Activated CD4-positive, alpha-beta T cell treated with anti-CD3 and anti-CD28 coated beads, Interleukin-2, amount 50 U/mL, for 4 hours (primary cell): ENCODE data around the gene KHK.

Experiments
- DNase-seq, 2 experiments: peaks; one replicate each; pipeline ENCODE4 v3.0.0-alpha.2; 2020

The KHK gene

GRCh38 chr2:27131429-27131828 is 44.9 kb downstream of the KHK start:
- DNase-seq: no peak

DNA sequence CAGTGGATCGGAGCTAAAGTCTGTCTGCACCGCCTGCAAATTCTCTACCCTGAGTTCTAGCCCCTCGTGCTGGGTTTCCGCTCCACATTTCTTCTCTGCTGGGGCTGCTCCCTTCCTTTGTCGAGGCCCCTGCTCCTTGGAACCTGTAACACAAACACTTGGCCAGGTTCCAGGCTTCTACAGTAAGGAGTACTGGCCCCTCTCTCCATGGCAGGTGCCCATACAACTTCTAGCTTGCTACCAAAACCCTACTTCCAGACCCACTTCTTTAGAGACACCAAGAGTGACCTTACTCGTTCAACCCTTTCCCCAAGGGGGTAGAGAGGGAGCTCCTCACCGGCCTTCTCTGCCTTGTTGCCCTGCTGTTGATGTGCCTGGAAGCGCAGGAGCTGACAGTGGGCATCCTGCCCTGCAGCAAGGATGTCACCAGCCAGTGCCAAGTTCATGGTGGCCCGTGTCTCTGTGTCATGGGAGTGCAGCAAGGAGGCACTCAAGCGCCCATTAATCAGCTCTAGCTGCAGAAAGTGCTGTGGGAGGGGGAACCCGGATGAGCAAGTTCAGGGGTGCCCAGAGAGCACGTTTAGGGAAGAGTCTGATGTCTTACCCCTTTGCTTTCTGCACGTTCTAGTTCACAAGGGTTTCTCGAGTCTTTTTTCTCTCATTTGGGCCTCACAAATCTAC is 46.8 kb downstream of the KHK start:
- peak in 1 of 2 experiments; percentile 26 for DNase-seq

- peak; percentile 98 for DNase-seq
Measured at GRCh38 chr2:27133905-27134780, 47.6 kb downstream of the KHK start, which contains the start of gene PREB. Gene PREB (minus strand): TSS chr2:27134636. CDS start chr2:27134421, 215 bp downstream.

- DNase-seq: no peak
Measured at GRCh38 chr2:27134781-27135477, 48.4 kb downstream of the KHK start.

- DNase-seq: no peak
Measured at GRCh38 chr2:27135478-27135955, 48.9 kb downstream of the KHK start.

- no peak for DNase-seq
Measured at GRCh38 chr2:27136751-27137150, 50.2 kb downstream of the KHK start.

- no peak for DNase-seq
Measured at GRCh38 chr2:27137322-27137935, 50.9 kb downstream of the KHK start.

DNA sequence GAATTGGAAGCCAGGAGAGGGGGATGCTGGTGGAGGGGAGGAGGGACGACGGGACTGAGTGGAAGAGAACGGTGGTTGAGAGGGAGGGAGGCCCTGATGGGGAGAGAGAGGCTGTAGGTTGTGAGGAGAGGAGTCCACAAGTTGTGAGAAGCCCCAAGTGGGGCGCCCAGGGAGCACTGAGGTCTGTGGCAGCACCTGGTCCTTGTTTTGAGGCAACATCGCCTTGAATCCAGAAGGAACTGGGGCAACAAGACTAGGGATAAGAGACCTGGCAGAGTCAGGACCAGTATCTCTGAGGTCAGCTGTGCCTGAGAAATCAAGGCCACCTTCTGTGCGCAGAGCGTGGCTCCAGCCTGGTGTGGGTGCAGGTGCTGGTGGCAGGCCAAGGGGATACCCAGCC is 51.5 kb downstream of the KHK start:
- no peak for DNase-seq

GRCh38 chr2:27139310-27139709 is 52.7 kb downstream of the KHK start, which contains the start of gene PRR30:
Gene PRR30 (minus strand): TSS chr2:27139410. CDS start chr2:27138329, 1,081 bp downstream.
- DNase-seq: no peak

DNA sequence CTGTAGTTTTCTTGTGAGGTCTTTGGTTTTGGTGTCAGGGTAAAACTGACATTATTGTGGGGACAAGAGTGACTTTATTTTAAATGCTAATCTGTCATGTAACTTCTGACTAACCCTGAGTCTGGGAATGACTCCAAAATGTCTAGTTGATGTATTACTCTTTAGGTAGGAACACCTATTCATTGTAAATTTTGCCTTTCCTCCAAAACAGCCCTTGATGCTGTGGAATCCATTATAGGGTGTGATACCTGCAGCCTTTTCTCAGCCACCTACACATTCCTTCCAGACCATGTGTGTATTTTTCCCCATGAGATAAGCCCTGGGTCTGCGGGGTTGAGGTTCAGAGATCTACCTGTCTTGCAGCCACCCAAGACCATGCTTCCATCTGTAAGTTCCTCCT is 56.7 kb downstream of the KHK start:
- DNase-seq: no peak

DNA sequence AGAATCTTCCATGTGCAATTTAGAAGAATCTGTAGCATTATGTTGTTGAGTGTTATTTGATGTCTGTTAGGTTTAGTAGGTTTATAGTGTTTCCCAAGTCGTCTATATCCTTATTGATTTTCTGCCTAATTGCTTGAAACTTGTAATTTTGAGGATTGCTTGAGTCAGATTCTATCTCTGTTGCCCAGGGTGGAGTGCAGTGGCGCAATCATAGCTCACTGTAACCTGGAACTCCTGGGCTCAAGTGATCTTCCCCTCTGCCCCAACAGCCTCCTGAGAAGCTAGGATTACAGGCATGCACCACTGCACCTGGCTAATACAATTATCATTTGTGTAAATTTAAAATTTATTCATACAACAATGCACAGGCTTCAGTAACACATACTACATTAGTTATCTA is 59.1 kb downstream of the KHK start:
- DNase-seq: no peak

DNA sequence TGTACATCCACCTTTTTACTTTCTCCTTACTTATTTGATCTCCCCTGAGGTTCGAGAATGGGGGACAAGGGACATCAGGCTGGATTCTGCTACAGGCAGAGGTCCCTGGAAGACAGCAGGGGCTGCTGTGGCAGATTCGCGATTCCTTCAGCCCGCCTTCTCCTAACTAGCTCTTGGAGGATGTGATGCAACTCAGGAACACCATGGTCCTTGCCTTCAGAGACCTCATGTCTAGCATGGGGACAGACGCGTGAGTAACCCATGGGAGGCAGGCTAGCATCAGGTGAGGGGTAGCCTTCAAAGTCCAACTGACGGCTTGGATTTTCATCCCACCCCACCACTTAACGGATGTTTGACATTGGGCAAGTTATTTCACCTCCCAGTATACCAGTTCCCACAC is 61.4 kb downstream of the KHK start:
- DNase-seq: no peak

DNA sequence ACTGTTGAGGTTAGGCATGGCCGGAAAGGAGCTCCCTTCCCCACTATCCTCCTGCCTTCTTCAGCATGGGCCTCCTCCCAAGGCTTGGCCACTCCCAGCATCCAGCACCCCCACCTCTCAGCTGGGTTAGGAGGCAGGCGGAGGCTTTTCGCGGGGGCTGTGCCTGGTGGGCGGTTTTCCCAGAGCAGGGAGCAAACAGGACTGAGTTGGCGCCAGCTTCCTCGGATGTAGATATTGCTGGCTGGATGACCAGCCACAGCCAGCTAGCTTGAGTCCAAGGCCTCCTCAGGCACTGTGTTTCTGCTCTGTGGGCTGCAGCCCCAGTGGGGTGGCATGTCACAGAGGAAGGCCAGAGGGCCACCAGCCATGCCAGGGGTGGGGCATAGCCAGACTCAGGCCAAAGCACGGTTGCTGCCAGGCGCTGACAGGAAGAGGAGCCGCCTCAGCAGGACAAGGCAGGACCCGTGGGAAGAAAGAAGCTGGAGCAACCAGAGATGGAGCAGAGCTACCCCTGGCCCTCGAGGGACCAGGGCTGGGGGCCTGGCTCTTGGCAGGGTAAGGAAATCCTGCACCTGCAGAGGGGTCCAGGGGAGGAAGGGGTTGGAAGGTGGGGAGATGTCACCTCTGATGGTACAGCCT is 62.3 kb downstream of the KHK start, which contains the start of gene TCF23:
TSS of gene TCF23 (plus strand) at position 204 of the 639 bp plus-strand sequence. CDS start at position 334, 130 bp downstream.
- no peak for DNase-seq

DNA sequence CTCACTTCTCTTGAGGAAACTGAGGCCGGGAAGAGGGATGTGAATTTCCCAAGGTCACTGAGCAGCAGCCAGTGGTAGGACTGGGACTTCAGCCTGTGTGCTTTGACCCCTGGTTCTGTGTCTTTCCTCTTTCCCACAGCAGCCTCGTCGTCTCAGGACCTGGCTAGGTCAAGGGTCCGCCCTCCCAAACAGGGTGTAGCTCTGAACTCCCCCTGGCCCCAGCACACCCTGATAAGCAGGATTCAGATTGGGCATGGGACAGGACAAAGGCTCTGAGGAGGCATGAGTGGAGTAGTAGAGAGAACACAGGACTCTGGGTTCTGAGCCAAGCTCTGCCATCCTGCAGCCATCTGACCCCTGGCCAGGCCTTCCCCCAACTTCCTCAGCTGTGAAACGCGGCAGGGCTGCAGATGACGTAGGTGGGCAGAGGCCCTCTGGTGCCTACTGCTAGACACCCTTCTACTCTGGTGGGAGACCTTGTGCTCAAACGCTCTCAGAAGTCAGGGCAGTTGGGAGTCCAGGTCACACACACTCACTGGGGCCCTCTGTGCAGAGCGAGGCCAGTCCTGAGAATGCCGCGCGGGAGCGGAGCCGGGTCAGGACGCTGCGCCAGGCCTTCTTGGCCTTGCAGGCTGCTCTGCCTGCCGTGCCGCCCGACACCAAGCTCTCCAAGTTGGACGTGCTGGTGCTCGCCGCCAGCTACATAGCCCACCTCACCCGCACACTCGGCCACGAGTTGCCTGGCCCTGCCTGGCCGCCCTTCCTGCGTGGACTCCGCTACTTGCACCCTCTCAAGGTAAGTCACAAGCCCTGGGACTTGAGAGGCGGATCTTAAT is 63.2 kb downstream of the KHK start:
- no peak for DNase-seq
